Smooth muscle cell (in vitro differentiated cells): Measurements from ENCODE around the gene MRGPRE. TPM values are rescaled to one million over a fixed set of nuclear protein-coding genes. Genes with fewer than 3 reads are reported as not detected.

ENCODE experiments used
- DNase-seq: peaks from one replicate; lab custom pipeline; 2025; ENCODE audit not compliant: unreplicated experiment; lab: John Stamatoyannopoulos, UW
- H2AFZ ChIP-seq: fragments of 200-600 bp; sonication (generic); 2 replicates; pipeline ENCODE4 v1.6.0; 2016; ENCODE audit warnings: antibody characterized with exemption, low read depth, mild to moderate bottlenecking
- H3F3A ChIP-seq: fragments of 200-600 bp; sonication (generic); 2 replicates; pipeline ENCODE4 v1.6.0; 2017; ENCODE audit warnings: antibody characterized with exemption, low read depth
- H3K27ac ChIP-seq: fragments of 200-600 bp; sonication (generic); 2 replicates; pipeline ENCODE4 v1.5.1; 2016; ENCODE audit warnings: low read depth, mild to moderate bottlenecking
- H3K27me3 ChIP-seq: fragments of 200-600 bp; sonication (generic); 2 replicates; pipeline ENCODE4 v1.6.1; 2016; ENCODE audit warnings: low read depth, mild to moderate bottlenecking
- H3K36me3 ChIP-seq: fragments of 200-600 bp; sonication (generic); 2 replicates; pipeline ENCODE4 v1.5.1; 2016; ENCODE audit warnings: low read depth
- H3K4me1 ChIP-seq: fragments of 200-600 bp; sonication (generic); 2 replicates; pipeline ENCODE4 v1.5.1; 2016; ENCODE audit warnings: low read depth
- H3K4me2 ChIP-seq: fragments of 200-600 bp; sonication (generic); 2 replicates; pipeline ENCODE4 v1.6.0; 2016; ENCODE audit warnings: mild to moderate bottlenecking
- H3K4me3 ChIP-seq: fragments of 200-600 bp; sonication (generic); 2 replicates; pipeline ENCODE4 v1.5.1; 2016; ENCODE audit warnings: mild to moderate bottlenecking
- H3K79me2 ChIP-seq: fragments of 200-600 bp; sonication (generic); 2 replicates; pipeline ENCODE4 v1.6.0; 2016; ENCODE audit warnings: low read depth, mild to moderate bottlenecking
- H3K9ac ChIP-seq: fragments of 200-600 bp; sonication (generic); 2 replicates; pipeline ENCODE4 v1.6.0; 2016; ENCODE audit warnings: low read depth
- H3K9me3 ChIP-seq: fragments of 200-600 bp; sonication (generic); replicated peaks from 2 replicates; pipeline ENCODE4 v1.5.1; 2016; ENCODE audit warnings: low read depth
- H4K20me1 ChIP-seq: fragments of 200-600 bp; sonication (generic); 2 replicates; pipeline ENCODE4 v1.6.0; 2016; ENCODE audit warnings: low read depth
- CTCF ChIP-seq: fragments of 200-600 bp; sonication (generic); IDR thresholded peaks from 2 replicates; pipeline ENCODE4 v1.5.1; 2017; ENCODE audit warnings: borderline replicate concordance, mild to moderate bottlenecking, antibody characterized with exemption; ENCODE audit not compliant: insufficient read depth, poor library complexity, severe bottlenecking
- WGBS: methylation state at CpG from one replicate; pipeline ENCODE4 v1.1.7; 2016; ENCODE audit warnings: low lambda C conversion rate; 5-methylcytosine and 5-hydroxymethylcytosine counted together
- polyA plus RNA-seq: library from polyadenylated mRNA; unstranded; fragments of >200 nt; fragmentation: Nextera tagmentation; extraction: Ambion mirVana; gene quantifications from 2 replicates; pipeline ENCODE4 v1.2.1, GENCODE V29; 2016
- total RNA-seq: library from RNA; depleted of rRNA; stranded (reverse); fragments of >200 nt; gene quantifications from 2 replicates; pipeline ENCODE4 v1.2.3, GENCODE V29; 2014

MRGPRE gene
- total and polyA plus RNA-seq, 2 experiments from 2014 or later: not detected

DNA sequence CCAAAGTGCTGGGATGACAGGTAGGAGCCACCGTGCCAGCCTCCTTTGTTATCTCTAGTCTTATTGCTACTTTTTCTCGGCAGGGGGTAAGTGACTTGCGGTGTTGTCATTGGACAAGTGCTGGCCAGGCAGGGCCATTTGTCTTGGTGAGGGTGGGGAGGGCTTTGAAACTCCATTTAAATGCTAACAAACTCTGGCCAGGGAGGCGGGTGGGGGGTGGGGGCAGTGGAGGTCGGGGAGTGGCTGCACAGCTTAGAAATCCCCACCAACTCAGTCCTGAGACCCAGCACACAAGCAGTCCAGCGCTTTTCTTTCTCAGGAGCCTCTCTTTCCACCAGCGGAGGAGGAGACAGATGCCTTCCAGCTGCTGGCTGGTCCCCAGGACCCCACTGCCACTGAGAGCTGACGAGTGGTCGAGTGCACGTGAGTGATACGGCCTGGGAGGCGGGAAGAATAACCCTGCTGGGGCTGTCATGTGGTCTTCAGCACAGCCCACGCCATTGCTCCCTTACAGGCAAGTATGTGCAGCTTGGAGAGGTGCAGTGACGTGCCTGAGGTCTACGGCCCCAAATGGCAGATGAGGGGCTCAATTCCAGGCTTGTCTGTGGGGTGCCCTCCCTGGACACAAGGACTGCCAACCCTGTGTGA lies 42.9 kb downstream of the MRGPRE start:
- peaks cover 11% of the 10 kb centered on the region for H3K4me1 ChIP-seq
- H3K27ac ChIP-seq: no peak overlapping the region
- 50% methylated on average over 14 of the region's 15 CpGs for WGBS
- no peaks in the 10 kb centered on the region for H3K27me3 ChIP-seq
- DNase-seq: no peak
- no peaks in the 10 kb centered on the region for H3F3A ChIP-seq
- H2AFZ ChIP-seq: no peak overlapping the region
- no peak overlapping the region for H3K4me3 ChIP-seq
- H3K9ac ChIP-seq: no peak overlapping the region
- H4K20me1 ChIP-seq: no peaks in the 10 kb centered on the region
- no peak overlapping the region for H3K4me2 ChIP-seq
- TF ChIP-seq CTCF: no peak
- no peaks in the 10 kb centered on the region for H3K79me2 ChIP-seq
- H3K36me3 ChIP-seq: no peaks in the 10 kb centered on the region
- H3K9me3 ChIP-seq: no peaks in the 10 kb centered on the region

GRCh38 chr11:3188496-3189195 lies 43.6 kb downstream of the MRGPRE start:
- Histone ChIP-seq H2AFZ (no peak overlapping the region), H3K9ac (no peak overlapping the region), H3K36me3 (no peaks in the 10 kb centered on the region), H4K20me1 (no peaks in the 10 kb centered on the region), H3K27me3 (no peaks in the 10 kb centered on the region), H3K4me3 (no peak overlapping the region), H3K9me3 (no peaks in the 10 kb centered on the region), H3K4me1 (peaks cover 11% of the 10 kb centered on the region), H3K79me2 (no peaks in the 10 kb centered on the region), H3F3A (no peaks in the 10 kb centered on the region), H3K27ac (no peak overlapping the region), H3K4me2 (no peak overlapping the region)
- 76% methylated on average over 17 of the region's 17 CpGs for WGBS
- no peak for DNase-seq
- no peak for TF ChIP-seq CTCF

DNA sequence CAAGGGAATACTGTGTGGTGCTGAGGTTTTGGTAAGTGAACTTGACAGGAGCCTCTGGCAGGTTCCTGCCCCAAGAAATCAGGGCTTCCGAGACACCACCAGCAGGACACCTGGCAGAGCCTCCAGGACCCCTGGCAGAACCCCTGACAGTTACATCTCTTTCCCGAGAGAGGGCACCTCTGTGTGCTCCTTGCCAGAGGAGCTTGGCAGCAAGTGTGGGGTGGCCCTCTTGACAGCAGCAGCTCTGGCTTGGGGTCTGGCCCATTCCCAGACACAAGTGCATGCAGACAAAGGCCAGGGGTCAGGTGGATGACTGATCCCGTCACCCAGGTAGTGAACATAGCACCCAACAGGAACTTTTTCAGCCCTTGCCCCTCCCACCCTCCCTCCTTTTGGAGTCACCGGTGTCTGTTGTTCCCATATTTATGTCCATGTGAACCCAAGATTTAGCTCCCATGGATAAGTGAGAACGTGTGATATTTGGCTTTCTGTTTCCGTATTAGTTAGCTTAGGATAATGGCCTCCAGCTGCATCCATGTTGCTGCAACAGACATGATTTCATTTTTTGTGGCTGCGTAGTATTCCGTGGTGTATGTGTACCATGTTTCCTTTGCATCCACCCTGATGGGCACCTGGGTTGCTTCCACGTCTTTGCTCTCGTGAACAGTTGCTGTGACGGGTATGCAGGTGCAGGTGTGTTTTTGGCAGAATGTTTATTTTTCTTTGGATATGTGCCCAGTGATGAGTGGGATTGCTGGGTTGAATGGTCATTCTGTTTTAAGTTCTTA lies 45.9 kb downstream of the MRGPRE start:
- DNase-seq: no peak
- Histone ChIP-seq H3K79me2 (no peaks in the 10 kb centered on the region), H3K36me3 (no peaks in the 10 kb centered on the region), H3K4me3 (no peak overlapping the region), H2AFZ (no peak overlapping the region), H3K9me3 (no peaks in the 10 kb centered on the region), H4K20me1 (no peaks in the 10 kb centered on the region), H3K4me1 (peaks cover 11% of the 10 kb centered on the region), H3K27me3 (no peaks in the 10 kb centered on the region), H3K27ac (no peak overlapping the region), H3K4me2 (no peak overlapping the region), H3F3A (no peaks in the 10 kb centered on the region), H3K9ac (no peak overlapping the region)
- 85% methylated on average over 11 of the region's 11 CpGs for WGBS
- TF ChIP-seq CTCF: no peak
